Kidney (tissue), 14 donors: Measurements from ENCODE around the gene CRMP1. TPM values are rescaled to one million over a fixed set of nuclear protein-coding genes. Genes with fewer than 3 reads are reported as not detected.

ENCODE experiments used
- DNase-seq, 5 donors: peaks; one replicate each; pipeline ENCODE4 v3.0.0-alpha.2; 2013 to 2020
- FAIRE-seq: peaks from 2 replicates; lab custom pipeline; 2012; peaks lifted over from hg19 to GRCh38; lab: Jason Lieb, UNC
- H3K27ac ChIP-seq, 2 donors: one replicate each; pipeline ENCODE4 v1.7.0; 2013; ENCODE audit warnings: low read depth in 2 of 2, low read length in 2 of 2, inconsistent platforms in 1 of 2
- H3K27me3 ChIP-seq: one replicate; pipeline ENCODE4 v1.7.1; 2013; ENCODE audit warnings: low read length, inconsistent platforms; ENCODE audit not compliant: control insufficient read depth, insufficient read depth
- H3K36me3 ChIP-seq, 3 donors: one replicate each; pipeline versions ENCODE4 v1.7.0 to v1.7.1; 2013; ENCODE audit warnings: low read length in 3 of 3, control low read depth in 1 of 3, inconsistent platforms in 1 of 3; ENCODE audit not compliant: insufficient read depth in 3 of 3, control insufficient read depth in 2 of 3
- H3K4me1 ChIP-seq, 3 donors: one replicate each; pipeline versions ENCODE4 v1.7.0 to v1.7.1; 2013; ENCODE audit warnings: low read length in 3 of 3, inconsistent platforms in 1 of 3, low read depth in 1 of 3; ENCODE audit not compliant: control insufficient read depth in 2 of 3, insufficient read depth in 2 of 3
- H3K4me3 ChIP-seq, 3 donors: one replicate each; pipeline versions ENCODE4 v1.7.0 to v1.8.1; 2013; ENCODE audit warnings: low read length in 3 of 3, control low read depth in 1 of 3, inconsistent platforms in 1 of 3
- H3K9ac ChIP-seq, 3 donors: one replicate each; pipeline versions ENCODE4 v1.7.0 to v1.7.1; 2013; ENCODE audit warnings: low read length in 3 of 3, control low read depth in 1 of 3, inconsistent platforms in 1 of 3
- H3K9me3 ChIP-seq, 3 donors: one replicate each; pipeline versions ENCODE4 v1.7.0 to v1.7.1; 2013; ENCODE audit warnings: low read length in 3 of 3, control low read depth in 1 of 3, inconsistent platforms in 1 of 3; ENCODE audit not compliant: control insufficient read depth in 2 of 3, insufficient read depth in 1 of 3
- intact Hi-C: fragments of 100-400 bp; cut with DNase I; formaldehyde crosslinking; loops from one replicate; pipeline ENCODE4 v1.11.1; 2022
- polyA plus RNA-seq: library from polyadenylated mRNA; stranded (reverse); fragments of 350-450 nt; fragmentation: Illumina TruSeq; extraction: RNeasy Lipid Tissue Mini Kit (QIAGEN cat#74804); gene quantifications from one replicate; pipeline ENCODE4 v1.2.3, GENCODE V29; 2014; ENCODE audit warnings: low read depth, low replicate concordance; ENCODE audit not compliant: insufficient read depth
- total RNA-seq: library from RNA; stranded (reverse); fragmentation: NEBNext Ultra II Directional; extraction: Animal tissue kit (Norgen Biotek cat#: 25700); gene quantifications from one replicate; pipeline ENCODE4 v1.2.1, GENCODE V29; 2021
- TF ChIP-seq, protein P1 (sequence below): IDR thresholded peaks from 3 replicates; pipeline ENCODE4 v1.5.1; 2012; ENCODE audit warnings: mild to moderate bottlenecking, moderate library complexity, borderline replicate concordance; ENCODE audit not compliant: insufficient read depth; ENCODE audit errors: extremely low read depth
- donor health status: control.
- donor health status: control.
- donor health status: control.
- donor health status: control.
- donor health status: control.
- donor health status: DM: yes; HTN: yes; CAD: no.
- donor health status: Normal renal cell carcinoma (clear cell type).

CRMP1 gene
- total and polyA plus RNA-seq, 2 donors from 2014 or later = 0.26 to 0.66 TPM

DNA sequence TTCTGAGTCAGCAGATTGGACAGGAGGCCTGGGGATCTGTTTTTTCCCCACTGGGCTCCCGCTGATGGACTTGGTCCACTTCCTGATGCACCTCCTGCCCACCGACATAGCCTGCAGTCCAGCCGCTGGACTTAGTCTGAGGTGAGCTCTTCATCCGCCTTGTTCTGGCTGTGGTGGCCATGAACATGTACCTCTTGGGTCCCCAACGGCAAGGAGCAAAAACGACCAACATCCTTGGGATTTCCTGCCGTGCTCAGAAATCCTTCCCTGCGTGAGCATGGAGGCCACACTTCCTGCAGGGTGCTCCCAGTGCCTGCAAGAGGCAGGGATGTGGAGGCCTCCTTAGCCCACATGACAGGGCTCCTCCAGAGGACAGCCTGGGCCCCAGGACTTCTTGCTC is 76.8 kb downstream of the CRMP1 start:
- peaks cover 6 to 56% (median 31%) of the 10 kb centered on the region in 3 donors for H3K36me3 ChIP-seq
- no peaks in the 10 kb centered on the region for H3K27me3 ChIP-seq
- H3K4me3 ChIP-seq = no peak overlapping the region
- DNase-seq = no peak
- no peak for FAIRE-seq
- TF ChIP-seq, protein P1, sequence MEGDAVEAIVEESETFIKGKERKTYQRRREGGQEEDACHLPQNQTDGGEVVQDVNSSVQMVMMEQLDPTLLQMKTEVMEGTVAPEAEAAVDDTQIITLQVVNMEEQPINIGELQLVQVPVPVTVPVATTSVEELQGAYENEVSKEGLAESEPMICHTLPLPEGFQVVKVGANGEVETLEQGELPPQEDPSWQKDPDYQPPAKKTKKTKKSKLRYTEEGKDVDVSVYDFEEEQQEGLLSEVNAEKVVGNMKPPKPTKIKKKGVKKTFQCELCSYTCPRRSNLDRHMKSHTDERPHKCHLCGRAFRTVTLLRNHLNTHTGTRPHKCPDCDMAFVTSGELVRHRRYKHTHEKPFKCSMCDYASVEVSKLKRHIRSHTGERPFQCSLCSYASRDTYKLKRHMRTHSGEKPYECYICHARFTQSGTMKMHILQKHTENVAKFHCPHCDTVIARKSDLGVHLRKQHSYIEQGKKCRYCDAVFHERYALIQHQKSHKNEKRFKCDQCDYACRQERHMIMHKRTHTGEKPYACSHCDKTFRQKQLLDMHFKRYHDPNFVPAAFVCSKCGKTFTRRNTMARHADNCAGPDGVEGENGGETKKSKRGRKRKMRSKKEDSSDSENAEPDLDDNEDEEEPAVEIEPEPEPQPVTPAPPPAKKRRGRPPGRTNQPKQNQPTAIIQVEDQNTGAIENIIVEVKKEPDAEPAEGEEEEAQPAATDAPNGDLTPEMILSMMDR = no peak
- H3K4me1 ChIP-seq = peaks cover 0 to 5% (median 0%) of the 10 kb centered on the region in 3 donors
- H3K9ac ChIP-seq = no peak overlapping the region
- intact Hi-C loops = no loop called here
- H3K27ac ChIP-seq = no peak overlapping the region
- no peaks in the 10 kb centered on the region for H3K9me3 ChIP-seq

DNA sequence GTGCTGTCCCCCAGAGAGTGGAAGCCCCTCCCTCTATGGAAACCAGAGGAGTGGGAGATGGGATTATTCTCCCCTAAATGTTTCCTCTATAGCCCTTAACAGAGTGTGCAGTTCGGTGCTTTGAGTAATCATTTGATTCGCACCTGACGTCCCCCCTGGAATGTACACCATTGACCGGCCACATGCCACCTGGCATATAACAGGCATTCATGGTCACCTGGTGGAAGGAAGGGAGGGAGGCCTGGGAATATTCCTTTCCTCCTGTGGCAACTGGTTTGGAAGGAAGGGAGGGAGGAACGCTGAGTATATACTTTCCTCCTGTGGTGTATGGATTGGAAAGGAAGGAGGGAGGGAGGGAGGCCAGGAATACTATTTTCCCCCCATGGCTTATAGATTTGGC is 77.2 kb downstream of the CRMP1 start:
- TF ChIP-seq, protein P1 = no peak
- intact Hi-C loops = no loop called here
- Histone ChIP-seq H3K4me3 (no peak overlapping the region), H3K9ac (no peak overlapping the region), H3K27me3 (no peaks in the 10 kb centered on the region), H3K36me3 (peaks cover 6 to 56% (median 31%) of the 10 kb centered on the region in 3 donors), H3K27ac (no peak overlapping the region), H3K9me3 (no peaks in the 10 kb centered on the region), H3K4me1 (peaks cover 0 to 5% (median 0%) of the 10 kb centered on the region in 3 donors)
- DNase-seq (peak in 2 of 5 donors; percentile 17 to 44), FAIRE-seq (no peak)

DNA sequence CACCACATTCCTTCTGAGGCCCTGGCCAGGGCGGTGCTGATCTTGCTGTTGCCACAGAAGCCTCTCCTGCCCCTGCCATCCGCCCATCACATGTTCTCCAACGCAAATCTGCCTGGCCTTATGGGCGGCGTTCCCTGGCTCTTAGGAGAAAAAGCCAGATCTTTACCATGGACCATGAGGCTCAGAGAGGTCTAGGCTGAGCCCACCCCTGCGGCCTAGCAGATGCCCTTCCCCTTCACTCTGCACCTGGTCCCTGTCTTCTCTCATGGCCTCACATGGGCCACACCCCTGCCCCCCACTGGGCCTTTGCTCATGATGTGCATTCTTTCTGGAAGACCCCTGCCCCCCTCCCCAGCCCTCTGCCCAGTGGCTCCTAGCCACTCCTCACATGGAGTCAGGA is 78.5 kb downstream of the CRMP1 start:
- peaks cover 0 to 5% (median 0%) of the 10 kb centered on the region in 3 donors for H3K4me1 ChIP-seq
- no peaks in the 10 kb centered on the region for H3K27me3 ChIP-seq
- H3K4me3 ChIP-seq = no peak overlapping the region
- no peaks in the 10 kb centered on the region for H3K9me3 ChIP-seq
- no peak overlapping the region for H3K27ac ChIP-seq
- intact Hi-C loops = no loop called here
- TF ChIP-seq, protein P1 = no peak
- peaks cover 5 to 57% (median 31%) of the 10 kb centered on the region in 3 donors for H3K36me3 ChIP-seq
- no peak for FAIRE-seq
- no peak for DNase-seq
- no peak overlapping the region for H3K9ac ChIP-seq

DNA sequence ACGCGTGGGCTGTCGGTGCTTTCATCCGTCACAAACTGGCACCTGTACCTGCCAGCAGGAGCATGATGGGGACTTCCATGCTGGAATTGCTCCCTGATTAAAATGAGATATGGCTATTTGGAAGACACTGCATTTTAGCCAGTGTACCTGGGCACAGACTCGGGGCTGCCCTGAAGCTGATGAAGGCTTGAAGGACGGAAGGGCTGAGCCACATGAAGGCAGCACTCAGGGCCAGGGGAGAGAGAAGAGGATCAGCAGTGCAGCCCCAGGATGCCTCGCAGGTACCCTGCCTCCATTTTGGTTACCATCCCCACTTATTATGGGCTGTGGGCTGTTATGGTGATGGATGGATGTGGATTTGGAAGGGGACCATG is 79.0 kb downstream of the CRMP1 start:
- TF ChIP-seq, protein P1 = no peak
- Histone ChIP-seq H3K4me3 (no peak overlapping the region), H3K36me3 (peaks cover 5 to 57% (median 35%) of the 10 kb centered on the region in 3 donors), H3K9me3 (no peaks in the 10 kb centered on the region), H3K4me1 (peaks cover 0 to 5% (median 0%) of the 10 kb centered on the region in 3 donors), H3K27me3 (no peaks in the 10 kb centered on the region), H3K9ac (no peak overlapping the region), H3K27ac (no peak overlapping the region)
- FAIRE-seq (no peak), DNase-seq (no peak)
- intact Hi-C loops = no loop called here
